Loucy (cell line): ENCODE results near the gene AP2B1.

Experiments used
- EZH2phosphoT487 ChIP-seq: fragments of 200-600 bp; IDR thresholded peaks from 2 replicates; pipeline ENCODE4 v1.6.1; 2018; ENCODE audit warnings: antibody characterized with exemption, mild to moderate bottlenecking, moderate library complexity, borderline replicate concordance
- TF ChIP-seq, protein P1 (sequence below): fragments of 200-600 bp; sonication (generic); conservative IDR thresholded peaks from 2 replicates; pipeline ENCODE4 v1.5.1; 2014; ENCODE audit warnings: mild to moderate bottlenecking, antibody characterized with exemption, low read length

- TF ChIP-seq, protein P1, sequence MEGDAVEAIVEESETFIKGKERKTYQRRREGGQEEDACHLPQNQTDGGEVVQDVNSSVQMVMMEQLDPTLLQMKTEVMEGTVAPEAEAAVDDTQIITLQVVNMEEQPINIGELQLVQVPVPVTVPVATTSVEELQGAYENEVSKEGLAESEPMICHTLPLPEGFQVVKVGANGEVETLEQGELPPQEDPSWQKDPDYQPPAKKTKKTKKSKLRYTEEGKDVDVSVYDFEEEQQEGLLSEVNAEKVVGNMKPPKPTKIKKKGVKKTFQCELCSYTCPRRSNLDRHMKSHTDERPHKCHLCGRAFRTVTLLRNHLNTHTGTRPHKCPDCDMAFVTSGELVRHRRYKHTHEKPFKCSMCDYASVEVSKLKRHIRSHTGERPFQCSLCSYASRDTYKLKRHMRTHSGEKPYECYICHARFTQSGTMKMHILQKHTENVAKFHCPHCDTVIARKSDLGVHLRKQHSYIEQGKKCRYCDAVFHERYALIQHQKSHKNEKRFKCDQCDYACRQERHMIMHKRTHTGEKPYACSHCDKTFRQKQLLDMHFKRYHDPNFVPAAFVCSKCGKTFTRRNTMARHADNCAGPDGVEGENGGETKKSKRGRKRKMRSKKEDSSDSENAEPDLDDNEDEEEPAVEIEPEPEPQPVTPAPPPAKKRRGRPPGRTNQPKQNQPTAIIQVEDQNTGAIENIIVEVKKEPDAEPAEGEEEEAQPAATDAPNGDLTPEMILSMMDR, result no peak
- TF ChIP-seq EZH2phosphoT487, result no peak
Measured at GRCh38 chr17:35559495-35560210, 27.5 kb upstream of the AP2B1 start.
